ENCODE results near the gene UNC13B.

The UNC13B gene

GRCh38 chr9:35311891-35312639 lies 150.3 kb downstream of the UNC13B start (continued):
- TF ChIP-seq ZSCAN18 (tag by site-specific recombination; IDR thresholded peaks at IDR 0.05) (no peak), ZNF629 (tag by site-specific recombination; IDR thresholded peaks at IDR 0.05) (no peak), ZNF174 (tag by site-specific recombination; IDR thresholded peaks at IDR 0.05) (no peak)

GRCh38 chr9:35313460-35313859 lies 151.7 kb downstream of the UNC13B start:
- Histone ChIP-seq H3K36me3 (ENCODE audit: control insufficient read depth in 2 of 2, insufficient read depth in 1 of 2, low read length in 2 of 2) (peaks cover 0 to 4% of the 10 kb centered on the region in 2 experiments; a peak in 1 of 3 replicates), H3K4me3 (ENCODE audit: low read depth, low read length) (no peak overlapping the region), H3K27ac (ENCODE audit: extremely low read depth, low read depth, low read length) (no peak overlapping the region), H3K4me1 (ENCODE audit: control insufficient read depth, insufficient read depth, low read length) (0 out of 2 replicates have a peak, but pooled peaks cover 2% of the 10 kb centered on the region), H3K9me3 (ENCODE audit: control insufficient read depth, insufficient read depth, low read depth, low read length) (no peaks in the 10 kb centered on the region)
- CTCF ChIA-PET = no interaction called here
- TF ChIP-seq ZNF521 (tag by site-specific recombination; IDR thresholded peaks at IDR 0.05) (no peak), ZNF394 (tag by site-specific recombination; IDR thresholded peaks at IDR 0.05; ENCODE audit: borderline replicate concordance) (peak; percentile 29; the same call in 1 of the 2 replicates), ZNF510 (tag by site-specific recombination; IDR thresholded peaks at IDR 0.05; ENCODE audit: insufficient replicate concordance) (no peak), ZNF426 (tag by site-specific recombination; IDR thresholded peaks at IDR 0.05) (peak; percentile 25), ZNF621 (tag by site-specific recombination; IDR thresholded peaks at IDR 0.05) (no peak)
- POLR2A ChIA-PET = no interaction called here

- ChIA-PET CTCF (no interaction called here), POLR2A (no interaction called here)
- TF ChIP-seq ZNF335 (tag by site-specific recombination; conservative IDR thresholded peaks at IDR 0.05) (no peak), OVOL3 (tag by site-specific recombination; IDR thresholded peaks at IDR 0.05) (no peak), ZNF513 (tag by site-specific recombination; IDR thresholded peaks at IDR 0.05) (no peak), ZNF311 (tag by site-specific recombination; IDR thresholded peaks at IDR 0.05; ENCODE audit: borderline replicate concordance) (no peak), ZNF600 (tag by site-specific recombination; IDR thresholded peaks at IDR 0.05) (no peak), ZNF202 (tag by site-specific recombination; IDR thresholded peaks at IDR 0.05; ENCODE audit: borderline replicate concordance) (no peak), ZNF354C (tag by site-specific recombination; IDR thresholded peaks at IDR 0.05; ENCODE audit: borderline replicate concordance, low read depth) (no peak), ZNF658 (tag by site-specific recombination; IDR thresholded peaks at IDR 0.05) (no peak), ZNF174 (tag by site-specific recombination; IDR thresholded peaks at IDR 0.05) (no peak), ZNF416 (tag by site-specific recombination; IDR thresholded peaks at IDR 0.05) (no peak), ZBTB48 (tag by site-specific recombination; IDR thresholded peaks at IDR 0.05) (no peak), ZNF341 (tag by site-specific recombination; IDR thresholded peaks at IDR 0.05; ENCODE audit: low read depth) (no peak)
- Histone ChIP-seq H3K4me1 (ENCODE audit: control insufficient read depth, insufficient read depth, low read length) (0 out of 2 replicates have a peak, but pooled peaks cover 2% of the 10 kb centered on the region), H3K9me3 (ENCODE audit: control insufficient read depth, insufficient read depth, low read depth, low read length) (no peaks in the 10 kb centered on the region), H3K4me3 (ENCODE audit: low read depth, low read length) (no peak overlapping the region), H3K36me3 (ENCODE audit: control insufficient read depth in 2 of 2, insufficient read depth in 1 of 2, low read length in 2 of 2) (peaks cover 0 to 4% of the 10 kb centered on the region in 2 experiments; a peak in 1 of 3 replicates), H3K27ac (ENCODE audit: extremely low read depth, low read depth, low read length) (no peak overlapping the region)
These were observed 152.1 kb downstream of the UNC13B start for GRCh38 chr9:35313916-35314315.
